GM12878 (cell line): Measurements from ENCODE around the gene ZIC1. TPM values are rescaled to one million over a fixed set of nuclear protein-coding genes. Genes with fewer than 3 reads are reported as not detected.

Experiments
- ATAC-seq: fragments of 200-7000 bp; cut with Tn5 transposase; 3 replicates; pipeline ENCODE4 v1.9.1; 2020; ENCODE audit warnings: mild to moderate bottlenecking, moderate library complexity
- BruUV-seq: library from RNA; stranded (reverse); fragments of 400-500 nt; replicated peaks from 2 replicates; lab custom pipeline; 2021; lab: Mats Ljungman, UMichigan
- CTCF ChIA-PET: fragments of 300-600 bp; sonication (Branson Sonifier 250); formaldehyde crosslinking; extraction: SDS; loops from one replicate; lab custom pipeline; 2021; ENCODE audit warnings: inconsistent platforms; lab: Yijun Ruan, JAX
- POLR2A ChIA-PET: fragments of 350-600 bp; formaldehyde crosslinking; extraction: SDS; loops from one replicate; lab custom pipeline; 2021; ENCODE audit warnings: inconsistent platforms; lab: Charles Lee
- RAD21 ChIA-PET: fragments of 300-600 bp; sonication (Branson Sonifier 250); formaldehyde crosslinking; loops from one replicate; lab custom pipeline; 2023; ENCODE audit warnings: antibody characterized with exemption; ENCODE audit not compliant: unreplicated experiment; lab: Charles Lee
- SMC1A ChIA-PET: fragments of 300-600 bp; sonication (Branson Sonifier 250); formaldehyde crosslinking; loops from one replicate; lab custom pipeline; 2023; ENCODE audit not compliant: unreplicated experiment, uncharacterized antibody; lab: Charles Lee
- DNase-seq: peaks from one replicate; pipeline ENCODE4 v3.0.0-alpha.2; 2011; ENCODE audit warnings: low read depth, low spot score
- FAIRE-seq: peaks from 3 replicates; lab custom pipeline; 2011; peaks lifted over from hg19 to GRCh38; lab: Jason Lieb, UNC
- H2AFZ ChIP-seq: 2 replicates; pipeline ENCODE4 v1.6.0; 2011; ENCODE audit warnings: low read depth, low read length, control low read depth; ENCODE audit not compliant: control insufficient read depth
- H3K27ac ChIP-seq: 2 replicates; pipeline ENCODE4 v1.5.1; 2011; ENCODE audit warnings: control low read depth; ENCODE audit not compliant: control insufficient read depth, insufficient read depth
- H3K27me3 ChIP-seq, 2 experiments: replicated peaks in 1 of 2; 2 replicates each; pipeline versions ENCODE4 v1.6.0 to v1.6.1; 2011; ENCODE audit warnings: low read length in 1 of 2; ENCODE audit not compliant: control insufficient read depth in 2 of 2, insufficient read depth in 2 of 2
- H3K36me3 ChIP-seq, 2 experiments: 2 replicates each; pipeline ENCODE4 v1.5.1; 2011; ENCODE audit warnings: low read length in 1 of 2; ENCODE audit not compliant: control insufficient read depth in 2 of 2, insufficient read depth in 2 of 2
- H3K4me1 ChIP-seq: 2 replicates; pipeline ENCODE4 v1.6.1; 2011; ENCODE audit warnings: mild to moderate bottlenecking, low read length, moderate library complexity, mixed read lengths; ENCODE audit not compliant: control insufficient read depth, insufficient read depth
- H3K4me2 ChIP-seq: 2 replicates; pipeline ENCODE4 v1.6.0; 2011; ENCODE audit warnings: control low read depth; ENCODE audit not compliant: control insufficient read depth, insufficient read depth
- H3K4me3 ChIP-seq: fragments of 200-600 bp; sonication (generic); 2 replicates; pipeline ENCODE4 v1.5.1; 2016
- H3K79me2 ChIP-seq: 2 replicates; pipeline ENCODE4 v1.6.0; 2011; ENCODE audit warnings: low read length; ENCODE audit not compliant: control insufficient read depth, insufficient read depth
- H3K9ac ChIP-seq: 2 replicates; pipeline ENCODE4 v1.8.0; 2011; ENCODE audit warnings: low read length, control low read depth, mixed read lengths; ENCODE audit not compliant: control insufficient read depth, insufficient read depth
- H3K9me3 ChIP-seq: replicated peaks from 3 replicates; pipeline ENCODE4 v1.5.1; 2011; ENCODE audit warnings: mild to moderate bottlenecking, low read length; ENCODE audit not compliant: control insufficient read depth, insufficient read depth
- H4K20me1 ChIP-seq: 2 replicates; pipeline ENCODE4 v1.6.0; 2011; ENCODE audit not compliant: control insufficient read depth, insufficient read depth
- EGR1 ChIP-seq, 2 experiments: IDR thresholded peaks; 1 replicate in 1 of 2; 2 replicates in 1 of 2; pipeline ENCODE4 v1.6.1; 2011 to 2012; ENCODE audit warnings: low read depth in 2 of 2, low read length in 2 of 2, borderline replicate concordance in 1 of 2, mild to moderate bottlenecking in 1 of 2, moderate library complexity in 1 of 2
- TARDBP ChIP-seq: IDR thresholded peaks from 2 replicates; pipeline ENCODE4 v1.6.1; 2016; ENCODE audit warnings: borderline replicate concordance
- WGBS: methylation state at CpG from one replicate; pipeline ENCODE4 v1.1.6; 2016; ENCODE audit warnings: low lambda C conversion rate; ENCODE audit not compliant: insufficient replicate concordance, insufficient coverage; ENCODE audit errors: missing lambda C conversion rate; 5-methylcytosine and 5-hydroxymethylcytosine counted together
- in situ Hi-C: fragments of 300-500 bp; cut with MboI; formaldehyde crosslinking; loops from 9 replicates; pipeline ENCODE4 v1.14.3; 2018; ENCODE audit warnings: mixed read lengths
- intact Hi-C: fragments of 100-400 bp; cut with micrococcal nuclease; formaldehyde crosslinking; loops from one replicate; pipeline ENCODE4 v1.14.2; 2022; ENCODE audit not compliant: unreplicated experiment
- polyA plus RNA-seq, 11 experiments: library from polyadenylated mRNA; depleted of rRNA in 4 of 11; unstranded in 6 of 11; stranded (reverse) in 5 of 11; fragments of >200 nt; fragmentation: Nextera tagmentation in 4 of 11; fragmentation: Illumina TruSeq in 1 of 11; extraction: Ambion mirVana in 4 of 11; extraction: Trizol in 1 of 11; gene quantifications; 1 replicate in 1 of 11; 2 replicates in 10 of 11; pipeline versions ENCODE4 v1.2.1 to v1.2.3, GENCODE V29; 2011 to 2016; ENCODE audit warnings: inconsistent platforms in 2 of 11, missing spikeins in 2 of 11, low read depth in 1 of 11
- total RNA-seq, 4 experiments: library from RNA; depleted of rRNA in 3 of 4; stranded (reverse); fragments of >200 nt in 3 of 4; fragmentation: Illumina TruSeq in 1 of 4; extraction: Trizol in 1 of 4; gene quantifications; 2 replicates each; pipeline versions ENCODE4 v1.2.1 to v1.2.3, GENCODE V29; 2013 to 2021
- TF ChIP-seq, protein P1 (sequence below): fragments of 450-650 bp; IDR thresholded peaks from 2 replicates; pipeline ENCODE4 v1.6.1; 2014; ENCODE audit warnings: mild to moderate bottlenecking

ZIC1 gene
- total and polyA plus RNA-seq, 10 of the 15 experiments (the other 5 are each of a cell fraction or from before 2014, with no cell fraction given): not detected

DNA sequence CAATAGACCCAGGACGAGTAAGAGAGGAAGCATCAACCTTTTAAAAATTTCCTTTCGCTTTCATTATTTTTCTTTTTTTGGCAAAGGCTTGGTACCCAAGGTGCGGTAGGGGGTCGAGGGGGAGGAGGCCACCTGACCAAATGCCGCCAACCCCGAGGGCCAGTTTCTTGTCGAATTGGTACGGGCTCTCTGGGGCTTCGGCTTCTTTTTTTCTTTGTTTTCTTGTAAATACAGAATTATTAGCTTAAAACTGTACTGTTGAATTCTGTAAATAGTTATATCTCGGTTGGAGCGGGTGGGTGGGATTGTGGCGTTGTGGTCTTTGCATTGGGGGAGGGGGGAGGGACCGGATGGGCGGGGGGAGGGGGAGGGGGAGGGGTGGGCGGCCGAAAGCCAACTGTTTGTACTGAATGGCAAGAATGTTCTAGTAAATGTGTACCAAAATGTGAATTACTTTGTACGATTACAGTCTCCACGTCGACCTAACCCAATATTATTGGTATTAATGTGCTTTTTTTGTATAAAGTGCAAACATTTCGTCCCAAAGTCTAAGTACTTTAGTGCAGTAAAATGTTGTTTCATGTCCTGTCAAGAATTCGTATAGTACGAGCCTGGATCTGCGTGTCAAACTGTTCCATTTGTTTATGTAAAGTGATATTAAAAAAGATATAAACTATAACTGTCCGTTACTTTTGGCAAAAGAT is 4.7 kb downstream of the ZIC1 start:
- 34% methylated on average over 17 of the region's 24 CpGs for WGBS
- in situ Hi-C loops (no loop called here), intact Hi-C loops (no loop called here)
- no TSS peak for BruUV-seq
- DNase-seq (no peak), FAIRE-seq (no peak)
- Histone ChIP-seq H2AFZ (no peak overlapping the region), H4K20me1 (no peaks in the 10 kb centered on the region), H3K4me1 (no peaks in the 10 kb centered on the region), H3K27me3 (peaks cover 7 to 20% of the 10 kb centered on the region in 2 experiments), H3K9me3 (no peaks in the 10 kb centered on the region; the same call in 2 of the 3 replicates), H3K79me2 (no peaks in the 10 kb centered on the region)
- TF ChIP-seq EGR1 (IDR thresholded peaks at IDR 0.05; ENCODE audit: borderline replicate concordance in 1 of 2, low read depth in 2 of 2, low read length in 2 of 2) (no peak), TARDBP (no peak)
- TF ChIP-seq, protein P1, sequence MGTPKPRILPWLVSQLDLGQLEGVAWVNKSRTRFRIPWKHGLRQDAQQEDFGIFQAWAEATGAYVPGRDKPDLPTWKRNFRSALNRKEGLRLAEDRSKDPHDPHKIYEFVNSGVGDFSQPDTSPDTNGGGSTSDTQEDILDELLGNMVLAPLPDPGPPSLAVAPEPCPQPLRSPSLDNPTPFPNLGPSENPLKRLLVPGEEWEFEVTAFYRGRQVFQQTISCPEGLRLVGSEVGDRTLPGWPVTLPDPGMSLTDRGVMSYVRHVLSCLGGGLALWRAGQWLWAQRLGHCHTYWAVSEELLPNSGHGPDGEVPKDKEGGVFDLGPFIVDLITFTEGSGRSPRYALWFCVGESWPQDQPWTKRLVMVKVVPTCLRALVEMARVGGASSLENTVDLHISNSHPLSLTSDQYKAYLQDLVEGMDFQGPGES: no peak
- TF ChIP-seq, all 136 proteins: peak for 0
- Histone ChIP-seq H3K27ac (no peak overlapping the region), H3K4me2 (no peak overlapping the region), H3K9ac (no peak overlapping the region), H3K36me3 (no peaks in the 10 kb centered on the region), H3K4me3 (peak overlapping the region; percentile 41; the same call in 1 of the 2 replicates)
- POLR2A ChIA-PET: no interaction called here
- SMC1A ChIA-PET: no interaction called here
- no peak for ATAC-seq
- RAD21 ChIA-PET: no interaction called here
- CTCF ChIA-PET: interaction anchor here (1.4 kb wide), 1 partner anchor 11 kb away, joined by 3 read pairs; no protein-coding TSS in a partner anchor
